ENCODE measurements around the gene CHD1L.
"Not testable (repeated sequence)": the region's sequence is repeated elsewhere in the genome, so short reads cannot be mapped to it uniquely, and the experiment has no call there.

Gene CHD1L

GRCh38 chr1:147272042-147272441 is 29.6 kb downstream of the CHD1L start:
- DNase-seq, result no peak

- no peak for DNase-seq
Observed at GRCh38 chr1:147273409-147274336, 31.2 kb downstream of the CHD1L start.

- DNase-seq, result no peak
Observed at GRCh38 chr1:147281950-147282349, 39.5 kb downstream of the CHD1L start.

GRCh38 chr1:147283011-147283410 is 40.5 kb downstream of the CHD1L start:
- DNase-seq, result no peak

GRCh38 chr1:147287133-147287865 is 44.8 kb downstream of the CHD1L start:
- no peak for DNase-seq

- DNase-seq, result no peak
Observed at GRCh38 chr1:147292012-147292411, 49.5 kb downstream of the CHD1L start.

- DNase-seq, result no peak
Observed at GRCh38 chr1:147292631-147293251, 50.3 kb downstream of the CHD1L start.

- no peak for DNase-seq
Observed at GRCh38 chr1:147297438-147297837, 55.0 kb downstream of the CHD1L start.

GRCh38 chr1:147305803-147306202 is 63.3 kb downstream of the CHD1L start:
- not testable (repeated sequence) for DNase-seq

- DNase-seq, result no peak
Observed at GRCh38 chr1:147316968-147317367, 74.5 kb downstream of the CHD1L start.

GRCh38 chr1:147326933-147327687 is 84.6 kb downstream of the CHD1L start:
- not testable (repeated sequence) for DNase-seq

- DNase-seq, result no peak
Observed at GRCh38 chr1:147334292-147334691, 91.8 kb downstream of the CHD1L start.

- no peak for DNase-seq
Observed at GRCh38 chr1:147336291-147336690, 93.8 kb downstream of the CHD1L start.

GRCh38 chr1:147337040-147337630 is 94.7 kb downstream of the CHD1L start:
- DNase-seq, result no peak

- no peak for DNase-seq
Observed at GRCh38 chr1:147338571-147338970, 96.1 kb downstream of the CHD1L start.

- DNase-seq, result no peak
Observed at GRCh38 chr1:147341246-147341645, 98.8 kb downstream of the CHD1L start.

All from stimulated activated naive CD4-positive, alpha-beta T cell treated with Interleukin-2 at 50 U/mL for 16 hours (primary cell).